ENCODE data around the gene SIAH1. TPM values are rescaled to one million over a fixed set of nuclear protein-coding genes. Genes with fewer than 3 reads are reported as not detected.

The SIAH1 gene
- total and polyA plus RNA-seq, 10 of the 15 experiments (the other 5 are each of a cell fraction or from before 2014, with no cell fraction given) = 5.1 to 21.1 (median 13.9) TPM

DNA sequence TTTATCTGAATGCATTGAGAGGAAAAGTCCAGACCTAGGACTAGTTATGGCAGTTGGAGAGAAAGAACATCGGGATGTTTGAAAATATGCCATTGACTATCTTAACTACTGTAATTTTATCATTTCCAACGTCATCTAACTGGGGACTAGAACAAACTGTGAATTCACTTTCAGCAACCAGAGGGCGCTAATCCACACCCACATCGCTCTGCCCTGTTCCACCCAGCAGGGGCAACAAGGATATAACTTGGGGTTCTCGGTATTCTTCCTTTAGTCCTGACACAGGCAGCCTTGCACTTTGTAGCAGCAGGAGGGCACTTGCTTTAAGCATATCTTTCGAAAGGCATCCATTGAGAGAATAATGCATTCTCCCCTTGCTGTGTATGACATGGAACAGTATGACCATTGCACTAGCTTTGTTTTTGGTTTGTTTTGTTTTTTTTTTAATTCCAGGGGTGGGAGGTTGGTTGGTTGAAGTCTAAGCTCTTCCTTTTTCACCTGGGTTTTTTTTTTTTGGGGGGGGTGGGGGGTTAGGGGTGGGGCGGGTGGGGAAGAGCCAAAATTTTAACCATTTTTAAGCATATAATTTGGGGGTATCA, 31.5 kb downstream of the SIAH1 start:
- FAIRE-seq (peak; percentile 74), ATAC-seq (peak; percentile 94), DNase-seq (ENCODE audit: low read depth, low spot score) (peak; percentile 37)
- CTCF ChIA-PET = interaction anchor here (0.7 to 6.3 kb wide), 19 partner anchors 9 to 276 kb away, joined by 3 to 97 read pairs (median 4); no protein-coding TSS in a partner anchor
- SMC1A ChIA-PET (ENCODE audit: uncharacterized antibody, unreplicated experiment) = interaction anchor here (0.5 to 9.4 kb wide), 22 partner anchors 8 to 277 kb away, joined by 3 to 89 read pairs (median 4); partner anchors contain the start of gene SIAH1
- RAD21 ChIA-PET (ENCODE audit: unreplicated experiment) = interaction anchor here (0.7 to 6.4 kb wide), 14 partner anchors 14 to 276 kb away, joined by 3 to 77 read pairs (median 4); no protein-coding TSS in a partner anchor
- H3K79me2 ChIP-seq (ENCODE audit: control insufficient read depth, insufficient read depth, low read length) = peaks cover 13% of the 10 kb centered on the region
- H4K20me1 ChIP-seq (ENCODE audit: control insufficient read depth, insufficient read depth) = no peaks in the 10 kb centered on the region
- no peak overlapping the region for H3K9ac ChIP-seq (ENCODE audit: control insufficient read depth, insufficient read depth, low read length)
- H3K27ac ChIP-seq (ENCODE audit: control insufficient read depth, insufficient read depth) = no peak overlapping the region
- H3K4me2 ChIP-seq (ENCODE audit: control insufficient read depth, insufficient read depth) = no peak overlapping the region
- intact Hi-C loops (cut with micrococcal nuclease; ENCODE audit: unreplicated experiment) (loop anchor here (1.0 kb wide), 4 partner anchors 173 to 277 kb away; no protein-coding TSS in a partner anchor), in situ Hi-C loops (cut with MboI) (loop anchor here (5.0 kb wide), 2 partner anchors 174 to 274 kb away; no protein-coding TSS in a partner anchor)
- BruUV-seq (replicated peaks) = no TSS peak
- no peaks in the 10 kb centered on the region; the same call in 2 of the 3 replicates for H3K9me3 ChIP-seq (replicated peaks; ENCODE audit: control insufficient read depth, insufficient read depth, low read length)
- peaks cover 10 to 26% of the 10 kb centered on the region in 2 experiments for H3K36me3 ChIP-seq (ENCODE audit: control insufficient read depth in 2 of 2, insufficient read depth in 2 of 2, low read length in 1 of 2)
- POLR2A ChIA-PET = interaction anchor here (0.6 to 4.1 kb wide), 5 partner anchors 69 to 270 kb away, joined by 3 to 17 read pairs (median 5); no protein-coding TSS in a partner anchor
- H3K4me3 ChIP-seq = no peak overlapping the region
- no peak overlapping the region for H2AFZ ChIP-seq (ENCODE audit: control insufficient read depth, low read depth, low read length)
- 14% methylated on average over 7 of the region's 7 CpGs for WGBS (ENCODE audit: insufficient coverage, insufficient replicate concordance, low lambda C conversion rate, missing lambda C conversion rate)
- peaks cover 5% of the 10 kb centered on the region for H3K4me1 ChIP-seq (ENCODE audit: control insufficient read depth, insufficient read depth, low read length)
- H3K27me3 ChIP-seq (replicated peaks in 1 of 2; ENCODE audit: control insufficient read depth in 2 of 2, insufficient read depth in 2 of 2, low read length in 1 of 2) = no peaks in the 10 kb centered on the region
- 0 out of 2 replicates have a peak, but pooled peaks have one; percentile 28 for TF ChIP-seq CREM (IDR thresholded peaks at IDR 0.05; ENCODE audit: low read depth)
- peak; percentile 88 for TF ChIP-seq RAD21 (IDR thresholded peaks at IDR 0.05; ENCODE audit: insufficient read depth, low read depth, low read length)
- peak; percentile 59; the same call in 1 of the 2 replicates for TF ChIP-seq SMARCA5 (IDR thresholded peaks at IDR 0.05)
- TF ChIP-seq, protein P1, sequence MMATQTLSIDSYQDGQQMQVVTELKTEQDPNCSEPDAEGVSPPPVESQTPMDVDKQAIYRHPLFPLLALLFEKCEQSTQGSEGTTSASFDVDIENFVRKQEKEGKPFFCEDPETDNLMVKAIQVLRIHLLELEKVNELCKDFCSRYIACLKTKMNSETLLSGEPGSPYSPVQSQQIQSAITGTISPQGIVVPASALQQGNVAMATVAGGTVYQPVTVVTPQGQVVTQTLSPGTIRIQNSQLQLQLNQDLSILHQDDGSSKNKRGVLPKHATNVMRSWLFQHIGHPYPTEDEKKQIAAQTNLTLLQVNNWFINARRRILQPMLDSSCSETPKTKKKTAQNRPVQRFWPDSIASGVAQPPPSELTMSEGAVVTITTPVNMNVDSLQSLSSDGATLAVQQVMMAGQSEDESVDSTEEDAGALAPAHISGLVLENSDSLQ (IDR thresholded peaks at IDR 0.05) = no peak
- TF ChIP-seq SUZ12 (IDR thresholded peaks at IDR 0.05; ENCODE audit: unreplicated experiment) = no peak
- TF ChIP-seq, protein P2, sequence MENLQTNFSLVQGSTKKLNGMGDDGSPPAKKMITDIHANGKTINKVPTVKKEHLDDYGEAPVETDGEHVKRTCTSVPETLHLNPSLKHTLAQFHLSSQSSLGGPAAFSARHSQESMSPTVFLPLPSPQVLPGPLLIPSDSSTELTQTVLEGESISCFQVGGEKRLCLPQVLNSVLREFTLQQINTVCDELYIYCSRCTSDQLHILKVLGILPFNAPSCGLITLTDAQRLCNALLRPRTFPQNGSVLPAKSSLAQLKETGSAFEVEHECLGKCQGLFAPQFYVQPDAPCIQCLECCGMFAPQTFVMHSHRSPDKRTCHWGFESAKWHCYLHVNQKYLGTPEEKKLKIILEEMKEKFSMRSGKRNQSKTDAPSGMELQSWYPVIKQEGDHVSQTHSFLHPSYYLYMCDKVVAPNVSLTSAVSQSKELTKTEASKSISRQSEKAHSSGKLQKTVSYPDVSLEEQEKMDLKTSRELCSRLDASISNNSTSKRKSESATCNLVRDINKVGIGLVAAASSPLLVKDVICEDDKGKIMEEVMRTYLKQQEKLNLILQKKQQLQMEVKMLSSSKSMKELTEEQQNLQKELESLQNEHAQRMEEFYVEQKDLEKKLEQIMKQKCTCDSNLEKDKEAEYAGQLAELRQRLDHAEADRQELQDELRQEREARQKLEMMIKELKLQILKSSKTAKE (IDR thresholded peaks at IDR 0.05; ENCODE audit: low read depth, poor library complexity, severe bottlenecking) = peak; percentile 32
- peak; percentile 71; the same call in 1 of the 3 replicates for TF ChIP-seq POU2F2 (IDR thresholded peaks at IDR 0.05; ENCODE audit: borderline replicate concordance, low read depth, low read length)
- TF ChIP-seq, protein P3, sequence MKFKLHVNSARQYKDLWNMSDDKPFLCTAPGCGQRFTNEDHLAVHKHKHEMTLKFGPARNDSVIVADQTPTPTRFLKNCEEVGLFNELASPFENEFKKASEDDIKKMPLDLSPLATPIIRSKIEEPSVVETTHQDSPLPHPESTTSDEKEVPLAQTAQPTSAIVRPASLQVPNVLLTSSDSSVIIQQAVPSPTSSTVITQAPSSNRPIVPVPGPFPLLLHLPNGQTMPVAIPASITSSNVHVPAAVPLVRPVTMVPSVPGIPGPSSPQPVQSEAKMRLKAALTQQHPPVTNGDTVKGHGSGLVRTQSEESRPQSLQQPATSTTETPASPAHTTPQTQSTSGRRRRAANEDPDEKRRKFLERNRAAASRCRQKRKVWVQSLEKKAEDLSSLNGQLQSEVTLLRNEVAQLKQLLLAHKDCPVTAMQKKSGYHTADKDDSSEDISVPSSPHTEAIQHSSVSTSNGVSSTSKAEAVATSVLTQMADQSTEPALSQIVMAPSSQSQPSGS (IDR thresholded peaks at IDR 0.05; ENCODE audit: low read length) = peak; percentile 24; the same call in 1 of the 2 replicates
- peak; percentile 97 for TF ChIP-seq SMC3 (IDR thresholded peaks at IDR 0.05; ENCODE audit: borderline replicate concordance, low read length)
- no peak for TF ChIP-seq STAT3 (IDR thresholded peaks at IDR 0.05; ENCODE audit: low read depth, low read length)
- TF ChIP-seq, protein P4, sequence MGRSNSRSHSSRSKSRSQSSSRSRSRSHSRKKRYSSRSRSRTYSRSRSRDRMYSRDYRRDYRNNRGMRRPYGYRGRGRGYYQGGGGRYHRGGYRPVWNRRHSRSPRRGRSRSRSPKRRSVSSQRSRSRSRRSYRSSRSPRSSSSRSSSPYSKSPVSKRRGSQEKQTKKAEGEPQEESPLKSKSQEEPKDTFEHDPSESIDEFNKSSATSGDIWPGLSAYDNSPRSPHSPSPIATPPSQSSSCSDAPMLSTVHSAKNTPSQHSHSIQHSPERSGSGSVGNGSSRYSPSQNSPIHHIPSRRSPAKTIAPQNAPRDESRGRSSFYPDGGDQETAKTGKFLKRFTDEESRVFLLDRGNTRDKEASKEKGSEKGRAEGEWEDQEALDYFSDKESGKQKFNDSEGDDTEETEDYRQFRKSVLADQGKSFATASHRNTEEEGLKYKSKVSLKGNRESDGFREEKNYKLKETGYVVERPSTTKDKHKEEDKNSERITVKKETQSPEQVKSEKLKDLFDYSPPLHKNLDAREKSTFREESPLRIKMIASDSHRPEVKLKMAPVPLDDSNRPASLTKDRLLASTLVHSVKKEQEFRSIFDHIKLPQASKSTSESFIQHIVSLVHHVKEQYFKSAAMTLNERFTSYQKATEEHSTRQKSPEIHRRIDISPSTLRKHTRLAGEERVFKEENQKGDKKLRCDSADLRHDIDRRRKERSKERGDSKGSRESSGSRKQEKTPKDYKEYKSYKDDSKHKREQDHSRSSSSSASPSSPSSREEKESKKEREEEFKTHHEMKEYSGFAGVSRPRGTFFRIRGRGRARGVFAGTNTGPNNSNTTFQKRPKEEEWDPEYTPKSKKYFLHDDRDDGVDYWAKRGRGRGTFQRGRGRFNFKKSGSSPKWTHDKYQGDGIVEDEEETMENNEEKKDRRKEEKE (IDR thresholded peaks at IDR 0.05) = no peak
- 0 out of 2 replicates have a peak, but pooled peaks have one; percentile 34 for TF ChIP-seq MXI1 (IDR thresholded peaks at IDR 0.05; ENCODE audit: low read depth, low read length)
- 0 out of 2 replicates have a peak, but pooled peaks have one; percentile 21 for TF ChIP-seq CREB1 (IDR thresholded peaks at IDR 0.05; ENCODE audit: low read depth)
- TF ChIP-seq NBN (IDR thresholded peaks at IDR 0.05) = 0 out of 2 replicates have a peak, but pooled peaks have one; percentile 24
- 0 out of 2 replicates have a peak, but pooled peaks have one; percentile 48 for TF ChIP-seq YY1 (IDR thresholded peaks at IDR 0.05; ENCODE audit: low read depth, low read length)
- TF ChIP-seq NRF1 (conservative IDR thresholded peaks at IDR 0.05; ENCODE audit: low read depth, low read length) = 0 out of 2 replicates have a peak, but pooled peaks have one; percentile 14

Measured in GM12878 (cell line).